Colonic mucosa (tissue), 4 donors: ENCODE data around the gene SOD3. TPM values are rescaled to one million over a fixed set of nuclear protein-coding genes. Genes with fewer than 3 reads are reported as not detected.

Experiments
- DNase-seq: peaks from one replicate; pipeline ENCODE4 v3.0.0-alpha.2; 2020
- H3K27ac ChIP-seq: fragments of 200-600 bp; one replicate; pipeline ENCODE4 v1.8.0; 2021
- H3K27me3 ChIP-seq: fragments of 200-600 bp; one replicate; pipeline ENCODE4 v1.8.0; 2021
- H3K36me3 ChIP-seq: fragments of 200-600 bp; one replicate; pipeline ENCODE4 v1.8.0; 2021
- H3K4me1 ChIP-seq: fragments of 200-600 bp; one replicate; pipeline ENCODE4 v1.8.0; 2021; ENCODE audit warnings: mild to moderate bottlenecking
- H3K4me3 ChIP-seq: fragments of 200-600 bp; one replicate; pipeline ENCODE4 v1.8.0; 2021
- H3K9ac ChIP-seq, 2 donors: one replicate each; pipeline ENCODE4 v1.7.0; 2013; ENCODE audit warnings: control low read depth in 2 of 2, low read depth in 2 of 2, low read length in 2 of 2
- H3K9me3 ChIP-seq: fragments of 200-600 bp; one replicate; pipeline ENCODE4 v1.8.0; 2021
- intact Hi-C: fragments of 100-400 bp; cut with DNase I; formaldehyde crosslinking; loops from one replicate; pipeline ENCODE4 v1.14.1; 2022
- total RNA-seq, 2 donors: library from RNA; stranded (reverse); fragmentation: NEBNext Ultra II Directional in 1 of 2; extraction: Animal tissue kit (Norgen Biotek cat#: 25700) in 1 of 2; gene quantifications; one replicate each; pipeline ENCODE4 v1.2.1, GENCODE V29; 2021
- TF ChIP-seq, protein P1 (sequence below): fragments of 200-600 bp; IDR thresholded peaks from one replicate; pipeline ENCODE4 v1.8.0; 2022; ENCODE audit warnings: antibody characterized with exemption, mild to moderate bottlenecking
- donor health status: healthy.
- donor health status: DM: no; HTN: no; CAD: no.
- donor health status: DM: no; HTN: no; CAD: no.

SOD3 gene
- total RNA-seq, 2 donors from 2014 or later, result 22.3 to 35.8 TPM

DNA sequence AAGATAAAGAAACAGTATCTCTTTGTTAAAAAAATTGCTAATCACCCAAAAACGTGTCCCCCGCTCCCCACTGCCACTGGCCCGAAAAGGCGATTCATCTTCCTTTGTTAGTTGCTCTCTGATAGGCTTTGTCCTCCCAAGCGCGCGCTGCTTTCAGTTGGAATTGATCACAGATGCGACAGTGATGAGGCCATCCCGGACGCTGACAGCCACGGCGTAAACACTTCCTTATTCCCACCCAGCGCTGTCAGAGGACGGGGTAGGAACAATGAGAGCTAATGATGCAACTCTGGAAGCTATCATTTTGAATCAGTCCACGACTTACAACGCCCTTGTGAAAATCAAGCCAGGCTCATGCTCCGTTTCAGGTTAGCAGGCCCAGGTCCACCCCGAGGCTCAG is 21.4 kb downstream of the SOD3 start:
- no peak overlapping the region for H3K9ac ChIP-seq
- H3K4me1 ChIP-seq, result no peaks in the 10 kb centered on the region
- no peaks in the 10 kb centered on the region for H3K27me3 ChIP-seq
- H3K36me3 ChIP-seq, result no peaks in the 10 kb centered on the region
- DNase-seq, result no peak
- H3K9me3 ChIP-seq, result no peaks in the 10 kb centered on the region
- H3K27ac ChIP-seq, result no peak overlapping the region
- no peak overlapping the region for H3K4me3 ChIP-seq
- intact Hi-C loops, result no loop called here
- TF ChIP-seq, protein P1, sequence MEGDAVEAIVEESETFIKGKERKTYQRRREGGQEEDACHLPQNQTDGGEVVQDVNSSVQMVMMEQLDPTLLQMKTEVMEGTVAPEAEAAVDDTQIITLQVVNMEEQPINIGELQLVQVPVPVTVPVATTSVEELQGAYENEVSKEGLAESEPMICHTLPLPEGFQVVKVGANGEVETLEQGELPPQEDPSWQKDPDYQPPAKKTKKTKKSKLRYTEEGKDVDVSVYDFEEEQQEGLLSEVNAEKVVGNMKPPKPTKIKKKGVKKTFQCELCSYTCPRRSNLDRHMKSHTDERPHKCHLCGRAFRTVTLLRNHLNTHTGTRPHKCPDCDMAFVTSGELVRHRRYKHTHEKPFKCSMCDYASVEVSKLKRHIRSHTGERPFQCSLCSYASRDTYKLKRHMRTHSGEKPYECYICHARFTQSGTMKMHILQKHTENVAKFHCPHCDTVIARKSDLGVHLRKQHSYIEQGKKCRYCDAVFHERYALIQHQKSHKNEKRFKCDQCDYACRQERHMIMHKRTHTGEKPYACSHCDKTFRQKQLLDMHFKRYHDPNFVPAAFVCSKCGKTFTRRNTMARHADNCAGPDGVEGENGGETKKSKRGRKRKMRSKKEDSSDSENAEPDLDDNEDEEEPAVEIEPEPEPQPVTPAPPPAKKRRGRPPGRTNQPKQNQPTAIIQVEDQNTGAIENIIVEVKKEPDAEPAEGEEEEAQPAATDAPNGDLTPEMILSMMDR, result no peak

- no peak overlapping the region for H3K9ac ChIP-seq
- TF ChIP-seq, protein P1, result no peak
- no peaks in the 10 kb centered on the region for H3K9me3 ChIP-seq
- H3K4me1 ChIP-seq, result no peaks in the 10 kb centered on the region
- no peak for DNase-seq
- H3K4me3 ChIP-seq, result no peak overlapping the region
- H3K27ac ChIP-seq, result no peak overlapping the region
- no peaks in the 10 kb centered on the region for H3K27me3 ChIP-seq
- no peaks in the 10 kb centered on the region for H3K36me3 ChIP-seq
- intact Hi-C loops, result no loop called here
These were observed 25.2 kb downstream of the SOD3 start for GRCh38 chr4:24820541-24820940.

GRCh38 chr4:24824720-24825119 is 29.3 kb downstream of the SOD3 start:
- no peak overlapping the region for H3K9ac ChIP-seq
- intact Hi-C loops, result no loop called here
- TF ChIP-seq, protein P1, result no peak
- H3K4me3 ChIP-seq, result no peak overlapping the region
- no peaks in the 10 kb centered on the region for H3K9me3 ChIP-seq
- no peaks in the 10 kb centered on the region for H3K4me1 ChIP-seq
- no peaks in the 10 kb centered on the region for H3K36me3 ChIP-seq
- no peaks in the 10 kb centered on the region for H3K27me3 ChIP-seq
- no peak overlapping the region for H3K27ac ChIP-seq
- no peak for DNase-seq

GRCh38 chr4:24831637-24832036 is 36.3 kb downstream of the SOD3 start:
- intact Hi-C loops, result no loop called here
- TF ChIP-seq, protein P1, result no peak
- Histone ChIP-seq H3K9ac (no peak overlapping the region), H3K36me3 (no peaks in the 10 kb centered on the region), H3K4me3 (no peak overlapping the region), H3K4me1 (no peaks in the 10 kb centered on the region), H3K27me3 (no peaks in the 10 kb centered on the region), H3K27ac (no peak overlapping the region), H3K9me3 (no peaks in the 10 kb centered on the region)
- DNase-seq, result no peak

GRCh38 chr4:24835696-24836095 is 40.3 kb downstream of the SOD3 start:
- intact Hi-C loops, result no loop called here
- Histone ChIP-seq H3K27ac (no peak overlapping the region), H3K4me1 (no peaks in the 10 kb centered on the region), H3K36me3 (no peaks in the 10 kb centered on the region), H3K4me3 (no peak overlapping the region), H3K9ac (no peak overlapping the region), H3K27me3 (no peaks in the 10 kb centered on the region), H3K9me3 (no peaks in the 10 kb centered on the region)
- TF ChIP-seq, protein P1, result no peak
- DNase-seq, result no peak
